CD1c-positive myeloid dendritic cell (primary cell): Measurements from ENCODE around the gene DNAH8.
"Not testable (repeated sequence)": the region's sequence is repeated elsewhere in the genome, so short reads cannot be mapped to it uniquely, and the experiment has no call there.

Source experiments
- DNase-seq: peaks from one replicate; pipeline ENCODE4 v3.0.0-alpha.2; 2016; ENCODE audit errors: extremely low spot score

Gene DNAH8

DNA sequence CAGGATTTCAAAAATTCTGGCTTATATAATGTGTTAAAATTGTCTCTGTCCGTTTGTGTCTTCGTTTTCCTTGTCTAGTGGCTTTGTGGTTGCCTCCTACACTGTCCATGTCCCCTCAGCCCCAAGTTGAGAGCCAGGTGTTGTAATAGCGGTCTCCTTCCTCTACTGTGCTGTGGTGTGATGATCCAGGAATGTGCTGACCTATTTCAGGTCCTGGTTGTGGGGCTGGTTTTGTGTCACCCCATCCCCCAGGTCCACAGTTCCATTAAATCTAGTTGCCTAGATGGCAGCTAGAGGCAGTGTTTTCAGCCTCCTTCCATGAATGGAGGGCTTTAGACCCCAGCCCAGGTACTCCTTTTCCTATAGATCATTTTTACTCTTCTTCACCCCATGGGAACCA, 128.7 kb downstream of the DNAH8 start:
- no peak for DNase-seq

DNA sequence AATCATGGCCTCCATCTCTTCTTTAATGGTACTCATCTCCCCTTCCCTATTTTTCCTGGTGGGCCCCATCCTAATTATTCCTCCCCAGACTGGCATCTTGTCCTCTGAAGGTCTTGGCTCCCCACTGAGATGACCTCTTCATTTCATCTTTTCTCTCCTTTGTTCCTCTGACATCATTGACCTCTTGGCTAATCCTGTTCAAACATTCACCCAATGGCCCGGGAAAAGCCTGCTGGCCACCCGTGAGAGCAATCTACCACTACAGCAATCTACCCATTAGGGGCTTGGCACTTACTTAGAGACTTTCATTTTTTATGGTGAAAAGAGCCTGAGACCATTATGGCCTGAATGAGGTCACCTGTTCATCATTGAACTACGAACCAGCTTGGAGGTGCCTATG, 130.8 kb downstream of the DNAH8 start:
- no peak for DNase-seq

DNA sequence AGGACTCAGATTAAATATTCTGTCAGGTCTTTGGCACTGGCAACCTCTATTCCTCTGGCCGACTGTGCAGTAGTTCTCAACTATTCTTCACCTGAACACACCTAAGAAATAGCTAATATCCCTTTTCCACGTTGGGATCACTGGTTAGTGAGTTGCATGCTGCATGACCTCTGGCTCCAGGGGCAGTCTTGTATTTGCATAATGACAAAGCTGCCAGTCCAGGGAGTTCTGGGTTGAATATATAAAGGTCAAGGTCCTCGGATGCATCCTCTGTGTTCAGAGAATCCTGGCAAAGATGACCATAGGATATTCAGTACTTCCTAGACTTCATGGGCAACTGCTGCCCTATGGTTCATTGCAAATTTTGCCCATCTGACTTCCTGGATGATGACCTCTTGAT, 131.2 kb downstream of the DNAH8 start:
- DNase-seq, result no peak

DNA sequence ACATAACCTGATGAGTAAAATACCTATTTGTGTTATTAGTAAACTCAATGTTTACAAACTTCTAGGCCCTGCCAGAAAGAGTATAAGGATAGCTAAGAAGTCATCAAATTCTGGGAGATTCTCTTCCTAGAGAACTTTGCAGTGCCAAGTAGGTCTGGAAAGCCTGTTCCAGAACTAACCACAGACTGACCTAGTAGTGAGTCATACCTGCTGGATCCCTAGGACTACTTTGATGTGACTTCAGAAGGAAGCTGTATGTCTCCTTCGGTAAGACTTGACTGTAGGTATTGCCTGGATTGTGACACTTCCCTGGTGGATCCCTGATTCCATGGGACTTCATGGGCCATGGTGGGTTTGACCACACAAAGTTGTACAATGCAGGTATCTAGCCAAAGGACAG, 131.7 kb downstream of the DNAH8 start:
- DNase-seq, result no peak

DNA sequence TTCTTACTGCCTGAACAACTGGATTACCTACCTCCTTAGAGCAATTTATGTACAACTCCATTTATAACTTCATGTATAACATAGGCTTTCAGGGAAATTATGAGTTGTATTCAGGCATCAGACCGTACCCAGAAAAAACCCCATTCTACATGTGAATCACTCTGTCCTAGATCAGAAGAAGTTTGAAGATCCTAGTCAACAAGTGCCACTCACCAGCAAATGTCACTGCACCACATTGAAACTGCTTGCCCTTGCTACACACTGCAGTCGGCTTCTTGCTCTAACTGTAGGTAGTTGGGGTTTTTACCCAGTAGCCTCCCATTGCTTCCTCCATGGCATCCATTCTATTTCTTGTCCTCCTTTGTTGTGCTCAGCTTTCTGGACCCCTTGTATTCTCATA, 132.4 kb downstream of the DNAH8 start:
- no peak for DNase-seq

DNA sequence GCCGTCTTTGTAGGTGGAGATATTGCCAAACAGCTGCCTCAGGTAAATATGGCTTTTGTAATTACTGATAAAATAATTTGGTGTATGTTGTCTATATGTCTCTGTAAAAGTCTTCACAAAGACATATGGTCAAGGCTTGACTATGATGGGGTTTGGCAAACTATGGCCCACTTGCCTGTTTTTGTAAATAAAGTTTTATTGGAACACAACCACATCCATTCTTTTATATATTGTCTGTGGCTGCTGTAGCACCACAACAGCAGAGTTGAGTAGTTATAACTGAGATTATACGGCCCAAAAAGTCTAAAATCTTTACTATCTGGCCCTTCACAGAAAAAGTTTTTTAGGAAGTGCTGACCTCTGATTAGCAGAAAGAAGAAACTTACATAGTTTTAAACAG, 133.6 kb downstream of the DNAH8 start:
- DNase-seq, result no peak

- DNase-seq, result no peak
Measured at GRCh38 chr6:38852215-38852614, 137.1 kb downstream of the DNAH8 start.

DNA sequence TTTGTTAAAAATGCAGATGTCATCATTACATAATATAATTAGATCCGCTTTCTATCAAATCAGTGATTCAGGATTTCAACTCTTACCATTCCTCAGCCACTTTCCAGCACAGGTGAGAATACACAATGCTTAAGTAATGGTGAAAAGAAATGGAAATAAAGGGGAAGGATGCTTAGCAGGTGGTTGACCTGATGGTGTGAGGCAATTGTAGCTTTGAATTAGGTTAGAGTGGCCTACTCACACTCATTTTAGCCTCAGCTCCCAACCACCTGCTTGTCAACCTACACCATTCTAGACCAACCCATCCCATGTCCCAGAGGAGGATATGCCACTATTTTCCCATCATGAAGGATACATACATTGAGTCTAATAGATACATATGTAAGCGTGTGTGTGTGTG, 138.1 kb downstream of the DNAH8 start:
- DNase-seq, result no peak

DNA sequence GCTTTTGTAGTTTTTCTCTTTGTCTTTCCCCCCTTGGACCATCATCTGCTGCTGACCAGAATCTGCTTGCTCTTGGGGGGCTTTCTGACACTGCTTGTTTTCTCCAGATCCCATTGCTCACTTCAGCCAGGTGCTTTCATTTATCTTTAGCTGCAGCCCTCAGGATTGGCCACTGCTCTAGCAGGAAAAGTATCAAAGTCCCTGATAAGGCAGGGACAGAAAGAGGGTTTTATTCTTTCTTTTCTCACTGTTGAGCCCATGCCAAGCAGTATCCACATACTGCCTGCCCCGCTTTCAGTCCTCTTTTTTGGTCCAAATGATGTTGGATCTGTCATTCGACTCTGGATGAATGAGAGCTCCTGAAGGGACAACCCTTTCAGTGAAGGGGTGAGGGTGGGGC, 141.4 kb downstream of the DNAH8 start:
- DNase-seq, result no peak

GRCh38 chr6:38857815-38858214, 142.7 kb downstream of the DNAH8 start:
- no peak for DNase-seq

- no peak for DNase-seq
Measured at GRCh38 chr6:38860041-38860440, 144.9 kb downstream of the DNAH8 start.

- DNase-seq, result no peak
Measured at GRCh38 chr6:38861926-38862401, 146.9 kb downstream of the DNAH8 start.

DNA sequence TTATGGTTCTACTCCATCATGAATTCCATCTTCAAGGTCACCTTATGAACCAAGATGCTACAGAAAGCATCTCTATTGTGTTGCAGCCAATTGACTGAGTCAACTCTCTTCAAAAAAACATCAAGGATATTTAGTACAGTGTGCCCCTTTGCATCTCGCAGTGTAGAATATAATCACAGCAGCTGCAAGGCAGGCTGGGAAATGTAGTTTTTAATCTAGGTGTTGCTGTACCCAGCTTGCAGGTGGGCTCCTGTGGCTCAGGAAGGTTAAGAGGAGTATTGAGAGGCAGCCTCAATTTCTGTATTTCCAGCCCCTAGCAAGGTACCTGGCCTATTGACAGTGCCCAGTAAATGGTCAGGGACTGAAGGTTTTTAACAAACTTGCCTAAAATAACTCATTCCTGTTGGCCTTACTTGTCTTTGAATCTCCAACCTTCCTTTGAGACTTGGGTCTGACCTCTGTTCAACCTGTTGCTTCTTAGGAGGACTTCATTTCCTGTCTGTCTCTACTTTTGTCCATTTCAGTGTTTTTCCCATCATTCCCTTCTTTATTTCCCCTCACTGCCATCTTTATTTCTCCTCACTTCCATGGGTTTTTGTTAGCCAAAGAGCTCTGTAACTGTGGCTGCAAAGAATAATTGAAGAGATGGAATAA, 150.5 kb downstream of the DNAH8 start:
- no peak for DNase-seq

GRCh38 chr6:38867726-38868125, 152.6 kb downstream of the DNAH8 start:
- no peak for DNase-seq

DNA sequence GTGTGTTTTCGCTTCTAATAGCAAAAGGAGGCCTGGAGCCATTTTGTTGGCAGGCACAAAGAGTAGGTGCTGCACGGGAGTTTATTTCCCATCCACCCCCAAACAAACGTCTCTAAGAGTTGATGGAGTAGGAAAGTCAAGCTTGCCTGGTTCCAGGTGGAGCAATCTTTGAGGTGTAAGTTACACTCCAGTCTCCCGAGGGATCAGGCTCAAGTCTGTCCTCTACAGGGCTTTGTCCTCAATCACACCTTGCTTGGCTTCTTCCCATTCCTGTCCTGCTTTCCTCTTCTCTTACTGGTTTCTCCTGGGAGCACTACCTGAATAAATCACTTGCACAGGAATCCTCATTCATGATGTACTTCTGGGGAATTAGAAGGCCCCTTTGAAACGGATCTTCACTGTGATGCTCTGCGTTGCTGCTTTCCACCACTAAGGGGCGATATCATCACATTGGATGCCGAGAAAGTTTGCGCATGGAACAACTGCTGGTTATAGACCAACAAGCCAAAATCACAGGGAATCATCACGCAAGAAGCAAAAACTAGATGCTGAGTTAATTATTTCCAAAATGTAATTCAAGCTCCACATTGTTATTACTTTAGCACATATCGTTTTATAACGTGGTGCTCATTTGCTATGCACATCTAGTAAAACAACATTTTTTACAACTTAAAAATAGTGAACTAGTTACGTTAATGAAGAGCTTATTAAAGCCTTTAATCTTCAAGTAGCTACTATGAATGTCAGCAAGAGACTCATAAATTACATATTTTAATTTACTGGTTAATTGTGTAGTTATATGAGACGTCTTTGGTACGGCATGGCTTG, 156.8 kb downstream of the DNAH8 start:
- peak; percentile 65 for DNase-seq

DNA sequence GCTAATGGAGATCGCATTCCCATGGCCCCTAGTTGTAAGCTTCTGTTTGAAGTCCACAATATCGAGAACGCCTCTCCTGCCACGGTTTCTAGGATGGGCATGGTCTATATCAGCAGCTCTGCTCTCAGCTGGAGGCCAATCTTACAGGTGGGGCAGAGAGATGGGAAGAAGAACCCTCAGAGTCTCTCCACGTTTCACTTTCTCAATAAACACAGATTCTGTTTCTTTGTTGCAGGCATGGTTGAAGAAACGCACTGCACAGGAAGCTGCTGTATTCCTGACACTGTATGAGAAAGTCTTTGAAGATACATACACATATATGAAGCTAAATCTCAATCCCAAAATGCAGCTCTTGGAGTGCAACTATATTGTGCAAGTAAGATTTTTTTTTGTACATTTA, 157.9 kb downstream of the DNAH8 start:
- no peak for DNase-seq

DNA sequence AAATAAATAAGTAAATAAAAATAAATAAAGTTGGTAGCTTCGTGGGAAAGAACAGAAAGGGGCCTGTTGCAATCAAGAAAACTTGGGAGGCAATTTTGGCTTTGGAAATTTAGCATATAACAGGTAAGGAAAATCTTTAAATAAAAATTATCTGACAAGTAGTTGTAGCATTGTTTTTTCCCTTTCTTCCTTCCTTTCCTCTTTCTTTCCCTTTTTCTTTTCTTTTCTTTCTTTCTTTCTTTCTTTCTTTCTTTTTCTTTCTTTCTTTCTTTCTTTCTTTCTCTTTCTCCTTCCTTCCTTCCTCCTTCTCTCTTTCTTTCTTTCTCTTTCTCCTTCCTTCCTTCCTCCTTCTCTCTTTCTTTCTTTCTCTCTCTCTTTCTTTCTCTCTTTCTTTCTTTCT, 158.7 kb downstream of the DNAH8 start:
- not testable (repeated sequence) for DNase-seq

DNA sequence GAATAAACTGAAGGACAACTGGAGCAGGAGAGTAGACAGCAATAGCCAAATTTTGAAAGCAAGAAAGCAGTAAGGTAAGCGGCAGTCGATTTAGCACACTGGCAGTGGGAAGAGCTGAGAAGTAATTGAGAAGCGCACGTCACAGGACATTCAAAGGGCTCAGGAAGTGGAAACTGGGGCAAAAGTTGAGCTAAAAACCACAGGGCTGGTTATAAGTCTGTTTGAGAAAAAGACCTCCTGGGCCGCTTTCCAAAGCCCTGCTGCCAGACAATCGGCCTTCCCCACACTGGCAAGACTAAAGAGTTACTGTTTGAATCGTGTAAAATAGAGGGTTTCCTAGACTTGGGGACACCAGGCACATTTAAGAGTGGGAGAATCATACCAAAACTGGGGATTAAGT, 161.4 kb downstream of the DNAH8 start:
- peak; percentile 42 for DNase-seq

- DNase-seq, result peak; percentile 23
Measured at GRCh38 chr6:38877721-38878120, 162.6 kb downstream of the DNAH8 start.

- DNase-seq, result no peak
Measured at GRCh38 chr6:38882157-38882556, 167.0 kb downstream of the DNAH8 start.

DNA sequence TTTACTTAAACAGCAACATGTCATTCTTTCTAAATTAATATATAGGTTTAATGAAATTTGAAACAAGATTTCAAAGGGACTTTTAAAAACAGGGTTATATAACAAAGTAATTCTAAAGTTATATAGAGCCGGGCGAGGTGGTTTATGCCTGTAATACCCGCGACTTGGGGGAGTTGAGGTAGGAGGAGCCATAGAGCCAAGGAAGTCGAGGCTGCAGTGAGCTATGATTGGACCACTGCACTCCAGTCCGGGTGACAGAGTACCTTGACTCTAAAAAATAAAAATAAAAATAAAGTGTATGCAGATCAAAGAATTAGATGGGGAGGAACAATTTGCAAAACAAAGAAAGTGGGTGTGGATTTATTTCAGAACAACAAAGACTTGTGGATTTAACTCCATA, 182.4 kb downstream of the DNAH8 start:
- DNase-seq, result no peak

DNA sequence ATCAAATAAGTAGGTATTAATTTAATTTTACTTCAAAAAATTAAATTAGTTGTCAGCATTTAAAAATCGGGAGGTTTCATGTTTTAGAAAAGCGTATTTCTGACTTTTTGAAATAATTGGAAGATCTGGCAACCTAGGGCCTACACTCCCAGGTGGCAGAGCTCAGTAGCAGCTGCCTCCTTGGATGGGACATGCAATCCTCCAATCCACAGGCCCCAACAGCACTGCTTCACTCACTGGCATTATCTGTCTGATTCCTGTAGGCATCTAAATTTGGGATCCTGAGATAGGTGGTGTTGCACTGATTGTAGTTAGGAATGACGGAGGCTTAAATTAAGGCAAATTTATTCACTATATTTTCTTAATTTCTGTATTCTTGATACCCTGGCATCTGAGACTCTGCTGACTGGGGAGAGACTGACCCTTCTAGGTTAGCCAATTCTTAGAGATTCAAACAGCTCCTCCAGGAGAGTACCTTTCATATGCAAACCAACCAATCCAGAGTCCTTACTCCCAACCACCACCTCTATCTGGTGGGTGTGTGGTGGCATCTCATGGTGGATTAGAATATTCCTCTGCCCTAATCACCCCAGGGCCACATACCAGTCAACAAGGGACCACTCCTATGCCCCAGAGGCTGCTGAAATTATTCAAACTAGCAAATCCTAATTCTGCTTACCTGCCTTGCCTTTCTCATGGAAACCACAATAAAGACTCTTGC, 186.9 kb downstream of the DNAH8 start:
- no peak for DNase-seq

- no peak for DNase-seq
Measured at GRCh38 chr6:38906582-38906981, 191.5 kb downstream of the DNAH8 start.
